ENCODE data around the gene PDILT. TPM values are rescaled to one million over a fixed set of nuclear protein-coding genes. Genes with fewer than 3 reads are reported as not detected.

Gene PDILT
- total and polyA plus RNA-seq, 2 of the 8 experiments (the other 6 are each of a cell fraction or from before 2014, with no cell fraction given), result not detected

DNA sequence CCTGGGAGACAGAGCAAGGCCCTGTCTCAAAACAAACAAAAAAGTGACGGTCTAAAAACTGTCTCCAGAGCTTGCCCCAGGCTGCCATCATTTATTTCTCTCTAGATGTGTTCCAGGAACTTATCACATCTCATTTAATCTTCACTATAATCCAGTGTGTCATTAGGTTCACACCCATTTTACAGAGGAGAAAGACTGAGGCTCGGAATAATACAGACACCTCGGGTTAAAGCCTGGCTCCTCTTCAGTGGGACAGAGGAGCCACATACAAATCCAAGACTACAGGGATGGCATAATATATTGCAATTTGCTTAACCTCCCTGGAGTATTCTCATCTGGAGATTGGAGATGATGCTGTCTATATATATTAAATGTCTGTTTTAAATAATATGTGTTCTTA lies 5.9 kb downstream of the PDILT start:
- Histone ChIP-seq H3K27me3 (replicated peaks in 1 of 4; ENCODE audit: control insufficient read depth in 3 of 4, extremely low read depth in 1 of 4, insufficient read depth in 3 of 4, low read length in 3 of 4) (no peaks in the 10 kb centered on the region), H2BK12ac (ENCODE audit: low read depth, low read length) (no peak overlapping the region), H3K79me1 (ENCODE audit: low read depth, low read length) (no peaks in the 10 kb centered on the region), H3K4me2 (ENCODE audit: insufficient read depth in 1 of 2, low read depth in 2 of 2, low read length in 2 of 2) (no peak overlapping the region), H2AK5ac (ENCODE audit: low read depth, low read length) (no peak overlapping the region), H2AFZ (ENCODE audit: low read length) (no peak overlapping the region), H3K23ac (ENCODE audit: insufficient read length) (no peak overlapping the region), H2BK20ac (ENCODE audit: low read length) (no peak overlapping the region), H3K9ac (replicated peaks in 1 of 4; ENCODE audit: extremely low read depth in 1 of 4, low read depth in 3 of 4, low read length in 3 of 4) (no peak overlapping the region), H3K23me2 (ENCODE audit: low read depth, low read length) (no peaks in the 10 kb centered on the region), H2BK15ac (ENCODE audit: low read length) (no peak overlapping the region), H3K27ac (ENCODE audit: low read depth, low read length) (no peak overlapping the region), H3K4me3 (ENCODE audit: extremely low read depth in 1 of 4, insufficient read depth in 2 of 4, low read depth in 3 of 4, low read length in 4 of 4) (no peak overlapping the region), H4K5ac (ENCODE audit: insufficient read length, low read depth, low read length) (no peak overlapping the region), H3K36me3 (ENCODE audit: control insufficient read depth in 2 of 4, insufficient read depth in 4 of 4, low read length in 3 of 4) (no peaks in the 10 kb centered on the region), H3K56ac (replicated peaks; ENCODE audit: insufficient read length, low read depth, low read length) (no peak overlapping the region), H3K14ac (ENCODE audit: insufficient read length) (no peak overlapping the region), H2BK120ac (replicated peaks; ENCODE audit: low read depth, low read length) (no peak overlapping the region), H2BK5ac (ENCODE audit: low read depth, low read length) (no peak overlapping the region), H3K79me2 (ENCODE audit: control insufficient read depth in 1 of 2, insufficient read depth in 2 of 2, low read length in 2 of 2) (no peaks in the 10 kb centered on the region), H3K9me3 (ENCODE audit: insufficient read depth in 2 of 2, low read depth in 1 of 2, low read length in 1 of 2) (no peaks in the 10 kb centered on the region), H3K4ac (replicated peaks; ENCODE audit: insufficient read length, low read depth, low read length) (no peak overlapping the region), H3K18ac (ENCODE audit: extremely low read depth, low read length) (no peak overlapping the region), H3K4me1 (replicated peaks in 1 of 4; ENCODE audit: control insufficient read depth in 3 of 4, insufficient read depth in 4 of 4, low read length in 3 of 4) (peaks cover 0 to 1% (median 0%) of the 10 kb centered on the region in 4 experiments; a peak in 1 of 7 replicates), H4K91ac (replicated peaks; ENCODE audit: insufficient read length, low read length) (no peak overlapping the region), H4K20me1 (replicated peaks in 1 of 2; ENCODE audit: control insufficient read depth in 1 of 2, insufficient read depth in 2 of 2, low read length in 2 of 2) (no peaks in the 10 kb centered on the region), H4K8ac (ENCODE audit: extremely low read depth, insufficient read depth, low read length) (no peak overlapping the region)
- ChIA-PET CTCF (ENCODE audit: partially characterized antibody) (no interaction called here), POLR2A (ENCODE audit: partially characterized antibody) (no interaction called here)
- WGBS, 2 experiments (ENCODE audit: extremely low coverage in 1 of 2, insufficient coverage in 1 of 2, insufficient read length in 1 of 2, insufficient replicate concordance in 2 of 2, low coverage in 1 of 2, low lambda C conversion rate in 2 of 2, missing lambda C conversion rate in 1 of 2), result 89% methylated on average over 3 of the region's 3 CpGs; no CpG with 5 or more reads in 1 of the 2 experiments
- TF ChIP-seq GTF2F1 (IDR thresholded peaks at IDR 0.05; ENCODE audit: borderline replicate concordance, low read depth, low read length) (no peak), TAF1 (IDR thresholded peaks at IDR 0.05; ENCODE audit: low read depth, low read length) (no peak), TEAD4 (IDR thresholded peaks at IDR 0.05; ENCODE audit: low read depth, low read length) (no peak), BRCA1 (IDR thresholded peaks at IDR 0.05; ENCODE audit: low read depth, low read length) (no peak), RFX5 (IDR thresholded peaks at IDR 0.05; ENCODE audit: borderline replicate concordance, low read depth, low read length) (no peak)
- FAIRE-seq (no peak), DNase-seq (ENCODE audit: low read depth in 1 of 2, low spot score in 2 of 2) (no peak)

All from H1 (cell line).